Measurements from ENCODE around the gene ARHGAP10.

Gene ARHGAP10

GRCh38 chr4:147836807-147837206 is 104.9 kb downstream of the ARHGAP10 start:
- DNase-seq (ENCODE audit: low spot score): no peak
- TF ChIP-seq CTCF (IDR thresholded peaks at IDR 0.05; ENCODE audit: extremely low read depth, missing control alignments): no peak

- no peak for DNase-seq (ENCODE audit: low spot score)
- TF ChIP-seq CTCF (IDR thresholded peaks at IDR 0.05; ENCODE audit: extremely low read depth, missing control alignments): no peak
Observed at GRCh38 chr4:147837435-147837834, 105.5 kb downstream of the ARHGAP10 start.

GRCh38 chr4:147837854-147838253 is 106.0 kb downstream of the ARHGAP10 start:
- no peak for DNase-seq (ENCODE audit: low spot score)
- no peak for TF ChIP-seq CTCF (IDR thresholded peaks at IDR 0.05; ENCODE audit: extremely low read depth, missing control alignments)

GRCh38 chr4:147839200-147839599 is 107.3 kb downstream of the ARHGAP10 start:
- no peak for DNase-seq (ENCODE audit: low spot score)
- TF ChIP-seq CTCF (IDR thresholded peaks at IDR 0.05; ENCODE audit: extremely low read depth, missing control alignments): no peak

GRCh38 chr4:147839663-147840062 is 107.8 kb downstream of the ARHGAP10 start:
- TF ChIP-seq CTCF (IDR thresholded peaks at IDR 0.05; ENCODE audit: extremely low read depth, missing control alignments): no peak
- DNase-seq (ENCODE audit: low spot score): no peak

GRCh38 chr4:147840838-147841738 is 109.2 kb downstream of the ARHGAP10 start:
- TF ChIP-seq CTCF (IDR thresholded peaks at IDR 0.05; ENCODE audit: extremely low read depth, missing control alignments): no peak
- no peak for DNase-seq (ENCODE audit: low spot score)

- no peak for TF ChIP-seq CTCF (IDR thresholded peaks at IDR 0.05; ENCODE audit: extremely low read depth, missing control alignments)
- DNase-seq (ENCODE audit: low spot score): no peak
Observed at GRCh38 chr4:147842573-147842972, 110.7 kb downstream of the ARHGAP10 start.
